Raji (cell line): Measurements from ENCODE around the gene SMCO1.

Source experiments
- POLR2A ChIP-seq: IDR thresholded peaks from 2 replicates; pipeline ENCODE4 v1.6.1; 2011; ENCODE audit warnings: low read depth, low read length, control low read depth; ENCODE audit not compliant: insufficient read depth

SMCO1 gene, protein sequence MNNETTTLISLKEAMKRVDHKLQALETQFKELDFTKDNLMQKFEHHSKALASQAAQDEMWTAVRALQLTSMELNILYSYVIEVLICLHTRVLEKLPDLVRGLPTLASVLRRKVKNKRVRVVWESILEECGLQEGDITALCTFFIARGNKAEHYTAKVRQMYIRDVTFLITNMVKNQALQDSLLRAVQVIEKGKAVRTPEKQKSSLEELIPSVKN

DNA sequence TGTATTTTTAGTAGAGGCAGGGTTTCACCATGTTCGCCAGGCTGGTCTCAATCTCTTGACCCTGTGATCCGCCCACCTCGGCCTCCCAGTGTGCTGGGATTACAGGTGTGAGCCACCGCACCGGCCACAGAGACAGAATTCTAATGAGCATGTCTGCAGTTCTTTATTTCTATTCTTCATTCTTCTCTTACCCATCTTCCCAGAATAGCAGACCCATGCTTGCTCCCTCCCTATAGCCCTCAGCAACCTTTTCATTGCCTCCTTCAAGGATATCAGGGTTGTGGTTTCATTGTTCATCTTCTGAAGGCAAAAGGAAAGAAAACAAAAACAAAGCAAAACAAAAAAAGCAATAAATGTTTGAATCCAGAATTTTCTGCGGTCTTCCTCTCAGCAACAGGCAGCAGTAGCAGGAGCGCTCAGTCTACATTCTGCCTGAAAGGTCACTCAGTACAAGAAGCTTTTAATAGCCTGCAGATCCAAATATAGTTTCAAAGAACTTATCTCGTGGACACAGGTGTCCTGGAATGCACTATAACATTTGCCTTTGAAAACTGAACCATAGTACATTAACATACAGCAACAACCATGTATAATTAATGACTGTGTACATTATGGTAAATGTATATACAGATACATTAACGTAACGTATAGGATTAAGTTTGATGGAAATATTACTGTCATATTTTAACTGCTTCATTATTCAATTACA, at the start of gene SMCO1:
Gene SMCO1 (minus strand): TSS at position 434 of the 709 bp plus-strand sequence. CDS start 137 bp downstream, at position 297.
- no peak for TF ChIP-seq POLR2A

DNA sequence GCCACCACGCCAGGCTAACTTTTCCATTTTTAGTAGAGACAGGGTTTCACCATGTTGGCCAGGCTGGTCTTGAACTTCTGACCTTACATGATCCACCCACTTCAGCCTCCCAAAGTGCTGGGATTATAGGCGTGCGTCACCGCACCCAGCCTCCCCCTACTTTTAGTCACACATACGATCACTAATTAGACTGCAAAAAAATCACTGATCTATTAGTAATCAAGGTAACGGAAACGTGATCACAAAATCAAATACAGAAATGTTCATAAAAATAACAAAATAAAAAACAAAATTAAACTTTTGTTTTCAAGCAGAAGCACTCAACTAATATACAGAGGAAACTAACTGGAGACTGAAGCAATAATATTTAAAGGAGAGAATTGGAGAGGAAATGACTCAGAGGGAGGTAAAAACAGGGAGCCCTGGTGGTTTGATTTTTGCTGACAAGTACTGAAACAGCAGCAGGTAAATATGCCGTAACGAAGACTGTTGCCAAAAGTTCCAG, 48.6 kb upstream of the SMCO1 start:
- no peak for TF ChIP-seq POLR2A

DNA sequence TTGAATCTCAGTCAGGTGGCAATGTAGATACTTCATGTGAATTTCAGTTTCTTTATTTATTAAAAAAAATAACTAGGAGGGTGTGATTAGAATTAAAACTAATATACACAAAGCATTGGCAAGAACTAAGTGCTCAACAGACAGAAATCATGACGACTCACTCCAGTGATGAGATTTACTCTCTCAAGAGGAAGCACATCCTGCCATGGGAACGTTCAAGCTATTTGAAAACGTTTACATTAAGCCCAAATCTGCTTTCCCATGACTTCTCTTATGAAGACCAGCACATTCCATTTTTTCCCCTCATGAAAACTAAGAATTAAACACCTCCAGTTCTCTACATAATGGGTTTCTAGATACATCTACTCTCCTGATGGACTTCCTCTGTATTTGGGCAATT, 44.7 kb upstream of the SMCO1 start:
- no peak for TF ChIP-seq POLR2A

DNA sequence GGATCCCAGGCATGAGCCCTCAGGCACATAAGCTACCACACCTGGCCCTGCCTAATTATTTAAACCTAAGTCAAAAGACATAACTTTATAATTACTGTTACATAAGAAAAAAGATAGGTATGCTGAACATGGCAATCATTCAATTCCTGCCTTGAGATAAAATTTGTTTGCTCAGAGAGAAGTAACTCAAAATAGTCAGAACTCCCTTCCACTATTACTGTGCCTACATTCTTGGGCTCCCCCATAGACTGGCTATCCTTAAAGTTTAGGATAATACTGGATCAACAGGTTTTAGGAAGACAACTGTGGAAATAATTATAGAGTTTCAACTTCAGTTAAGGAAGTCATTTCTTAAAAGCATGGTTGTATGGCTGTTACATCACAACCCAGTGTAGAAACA, 43.3 kb upstream of the SMCO1 start:
- TF ChIP-seq POLR2A = no peak

DNA sequence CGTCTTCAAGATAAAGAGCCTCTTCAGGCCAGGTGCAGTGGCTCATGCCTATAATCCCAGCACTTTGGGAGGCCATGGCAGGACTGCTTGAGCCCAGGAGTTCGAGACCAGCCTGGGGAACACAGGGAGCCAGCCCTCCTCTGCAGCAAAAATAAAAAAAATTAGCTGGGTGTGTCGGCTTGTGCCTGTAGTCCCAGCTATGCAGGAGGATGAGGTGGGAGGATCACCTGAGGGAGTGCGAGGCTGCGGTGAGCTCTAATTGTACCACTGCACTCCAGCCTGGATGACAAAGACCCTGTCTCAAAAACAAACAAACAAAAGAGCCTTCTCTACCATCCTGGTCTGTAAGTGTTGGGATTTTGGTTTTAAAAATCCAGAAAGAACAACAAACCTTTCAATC, 42.1 kb upstream of the SMCO1 start:
- no peak for TF ChIP-seq POLR2A

DNA sequence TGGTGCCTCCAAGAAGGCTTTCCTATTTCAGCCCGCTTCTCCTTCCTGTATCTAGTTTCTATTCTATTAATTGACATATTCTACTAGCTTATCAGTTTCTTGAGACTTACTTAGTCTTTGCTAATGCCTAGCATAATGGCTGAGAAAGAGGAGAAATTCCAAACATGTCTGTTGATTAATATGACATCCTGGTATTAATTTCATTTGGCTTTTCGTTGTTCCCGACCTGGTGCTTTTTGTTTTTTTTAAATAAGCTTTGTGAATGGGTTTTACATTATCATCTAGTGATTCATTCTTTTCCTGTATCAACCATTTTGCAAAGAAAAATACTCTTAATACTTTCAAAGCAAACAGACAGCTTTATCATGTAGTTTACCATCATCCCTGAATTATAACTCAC, 40.1 kb upstream of the SMCO1 start:
- no peak for TF ChIP-seq POLR2A

DNA sequence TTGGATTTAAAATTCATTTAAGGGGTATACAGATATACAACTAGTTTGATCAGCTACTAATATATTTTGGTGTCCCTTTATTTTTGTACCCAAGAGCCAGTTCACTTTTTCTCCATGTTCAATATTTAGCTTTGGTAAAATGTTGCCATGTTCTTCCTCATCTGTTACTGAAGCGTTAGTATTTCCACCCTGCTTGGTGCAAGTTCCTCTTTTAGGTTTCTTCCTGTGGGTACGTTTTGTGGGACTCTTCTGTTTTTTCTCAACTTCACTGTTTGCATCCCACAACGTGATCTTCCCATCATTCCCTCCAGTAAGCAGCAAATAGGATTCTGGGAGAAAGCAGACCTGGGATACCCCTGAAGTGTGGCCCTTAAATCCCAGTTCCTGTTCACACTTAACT, 39.1 kb upstream of the SMCO1 start:
- TF ChIP-seq POLR2A = no peak

DNA sequence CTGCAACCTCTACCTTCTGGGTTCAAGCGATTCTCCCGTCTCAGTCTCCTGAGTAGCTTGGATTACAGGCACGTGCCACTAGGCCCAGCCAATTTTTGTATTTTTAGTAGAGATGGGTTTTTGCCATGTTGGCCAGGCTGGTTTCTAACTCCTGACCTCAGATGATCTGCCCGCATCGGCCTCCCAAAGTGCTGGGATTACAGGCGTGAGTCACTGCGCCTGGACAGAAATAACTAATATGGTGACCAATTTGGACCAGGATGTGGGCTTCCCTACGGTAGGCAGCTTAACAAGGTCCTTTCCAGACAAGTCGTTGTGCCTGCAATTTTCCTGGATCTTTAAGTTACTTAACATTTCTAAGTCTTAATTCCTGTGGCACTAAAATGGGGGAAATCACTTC, 38.4 kb upstream of the SMCO1 start:
- no peak for TF ChIP-seq POLR2A

DNA sequence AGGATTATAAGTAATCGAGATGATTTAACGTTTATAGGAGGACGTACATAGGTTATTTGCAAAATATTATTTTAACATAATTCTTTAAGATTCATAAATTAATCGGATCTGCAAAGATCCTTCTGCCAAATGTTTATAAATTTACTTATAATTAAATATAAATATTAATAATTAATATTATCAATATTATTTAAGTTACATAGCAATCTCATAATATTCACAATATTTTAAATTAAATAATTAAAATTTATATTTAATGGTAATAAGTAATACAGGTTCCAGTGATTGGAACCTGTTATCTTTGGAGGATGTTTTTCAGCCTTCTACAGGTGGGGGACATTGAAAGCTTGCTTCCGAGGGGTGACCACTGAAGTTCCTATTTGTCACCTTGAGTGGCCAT, 37.1 kb upstream of the SMCO1 start:
- no peak for TF ChIP-seq POLR2A

DNA sequence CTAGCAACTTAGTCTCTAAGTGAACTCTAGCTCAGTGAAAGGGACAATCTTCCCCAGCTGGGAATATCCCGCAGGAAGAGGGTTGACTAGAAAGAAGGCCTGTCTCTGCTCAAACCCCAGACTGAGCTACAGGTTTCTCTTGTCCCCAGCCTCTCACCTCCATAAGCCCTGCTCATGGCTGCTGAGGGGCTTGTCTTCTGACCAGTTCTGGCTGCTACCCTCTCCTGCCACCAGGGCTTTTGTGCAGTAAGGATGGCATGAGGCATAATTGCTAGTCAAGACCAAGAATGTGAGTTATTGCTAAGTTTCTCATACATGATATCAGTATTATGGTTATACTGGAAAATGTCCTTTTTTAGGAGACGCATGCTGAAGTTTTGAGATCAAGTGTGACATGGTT, 31.9 kb upstream of the SMCO1 start:
- no peak for TF ChIP-seq POLR2A

DNA sequence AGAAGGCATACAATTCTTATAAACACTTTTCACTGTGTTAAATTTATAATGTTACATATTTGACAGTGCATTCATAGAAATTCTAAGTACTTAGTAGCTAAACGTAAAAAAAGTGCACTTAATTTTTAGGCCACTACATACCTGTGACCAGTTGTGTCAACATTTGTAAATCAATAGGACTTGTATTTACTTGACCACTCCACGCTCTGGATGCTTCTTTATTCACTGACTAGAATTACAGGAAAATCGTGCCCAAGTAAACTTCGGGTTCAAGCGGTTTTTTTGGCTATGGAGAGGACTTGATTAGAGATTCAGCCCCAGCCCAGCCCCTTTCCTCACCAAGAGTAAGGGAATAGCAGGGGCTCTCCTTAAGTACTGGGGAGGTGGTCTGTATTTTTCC, 31.4 kb upstream of the SMCO1 start:
- TF ChIP-seq POLR2A = no peak

DNA sequence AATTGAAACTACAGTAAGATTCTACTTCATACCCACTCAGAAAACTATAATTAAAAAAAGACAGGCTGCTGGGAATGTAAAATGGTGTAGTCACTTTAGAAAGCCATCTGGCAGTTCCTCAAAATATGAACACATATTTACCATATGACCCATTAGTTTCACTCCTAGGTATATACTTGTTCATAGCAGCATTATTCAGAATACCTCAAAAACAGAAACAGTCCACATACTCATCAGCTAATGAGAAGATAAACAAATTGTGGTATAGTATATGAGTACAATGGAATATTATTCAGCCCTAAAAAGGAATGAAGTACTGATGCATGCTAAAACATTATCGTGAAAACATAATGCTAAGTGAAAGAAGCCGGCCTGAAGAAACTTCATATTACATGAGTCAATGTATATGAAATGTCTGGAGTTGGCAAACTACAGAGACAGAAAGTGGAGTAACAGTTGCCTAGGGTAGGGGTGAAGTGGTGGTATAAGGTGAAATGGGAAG, 29.4 kb upstream of the SMCO1 start:
- TF ChIP-seq POLR2A = no peak

DNA sequence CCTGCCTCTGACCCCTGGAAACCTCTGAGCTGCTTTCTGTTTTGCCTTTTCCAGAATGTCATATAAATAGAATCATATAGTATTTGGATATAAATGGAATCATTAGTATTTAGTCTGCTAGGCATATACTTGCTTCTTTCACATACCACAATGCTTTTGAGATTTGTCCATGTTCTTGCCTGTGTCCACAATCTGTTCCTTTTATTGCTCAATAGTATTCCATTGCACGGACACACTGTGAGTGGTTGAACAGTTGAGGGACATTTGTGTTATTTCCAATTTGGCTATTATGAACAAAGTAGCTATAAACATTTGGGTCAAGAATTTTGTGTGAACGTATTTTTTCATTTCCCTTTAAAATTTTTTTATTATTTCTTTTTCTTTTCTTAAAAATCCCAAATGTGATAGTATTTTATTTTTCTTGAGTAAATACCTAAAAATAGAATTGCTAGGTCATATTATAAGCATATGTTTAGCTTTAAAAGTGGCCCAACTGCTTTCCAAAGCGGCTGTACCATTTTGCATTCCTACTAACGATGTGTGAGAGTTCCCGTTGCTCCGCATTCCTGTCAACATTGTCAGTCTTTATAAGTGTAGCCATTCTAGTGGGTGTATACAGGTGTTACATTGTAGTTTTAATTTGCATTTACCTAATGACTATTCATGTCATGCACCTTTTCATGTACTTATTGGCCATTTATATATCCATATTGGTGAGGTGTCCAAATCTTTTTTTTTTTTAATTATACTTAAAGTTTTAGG, 26.7 kb upstream of the SMCO1 start:
- TF ChIP-seq POLR2A = no peak

DNA sequence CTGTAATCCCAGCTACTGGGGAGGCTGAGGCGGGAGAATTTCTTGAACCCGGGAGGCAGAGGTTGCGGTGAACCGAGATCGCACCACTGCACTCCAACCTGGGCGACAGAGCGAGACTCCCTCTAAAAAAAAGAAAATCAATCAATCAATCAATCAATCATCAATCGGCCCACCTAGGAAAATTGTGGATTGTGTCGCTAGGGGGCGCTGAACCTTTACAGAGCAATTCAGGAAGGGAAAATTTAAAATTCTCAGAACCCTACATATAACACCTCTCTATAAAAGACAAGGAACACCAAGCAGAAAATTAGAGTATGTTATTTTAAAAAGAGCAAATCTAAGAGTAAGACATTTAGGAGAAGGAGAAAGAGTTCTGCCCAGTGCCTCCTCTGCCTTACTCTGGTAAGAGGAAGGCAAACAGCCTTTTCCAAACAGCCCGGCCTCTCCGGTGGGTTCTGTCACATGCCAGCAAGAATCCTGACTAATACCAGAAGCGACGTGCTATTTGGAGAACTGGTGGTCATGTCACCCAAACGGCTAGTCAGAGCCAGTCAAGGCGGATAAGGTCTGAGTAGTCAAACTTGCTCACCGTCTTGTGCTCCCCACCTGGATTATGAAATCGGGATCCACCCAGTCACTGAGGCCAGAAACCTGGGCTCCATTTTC, 22.3 kb upstream of the SMCO1 start:
- TF ChIP-seq POLR2A = no peak

DNA sequence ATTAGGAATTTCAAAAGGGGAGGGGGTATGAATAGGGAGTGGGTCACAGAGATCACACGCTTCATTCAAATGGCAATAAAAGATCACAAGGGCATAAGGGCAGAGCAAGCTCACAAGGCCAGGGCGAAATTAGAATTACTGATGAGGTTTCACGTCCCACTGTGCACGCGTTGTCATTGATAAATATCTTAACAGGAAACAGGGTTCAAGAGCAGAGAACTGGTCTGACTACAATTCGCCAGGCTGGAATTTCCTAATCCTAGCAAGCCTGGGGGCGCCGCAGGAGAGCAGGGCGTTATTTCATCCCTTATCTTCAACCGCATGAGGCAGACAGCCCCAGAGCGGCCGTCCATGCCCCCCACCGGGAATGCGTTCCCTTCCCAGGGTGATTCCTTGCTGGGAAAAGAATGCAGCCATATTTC, 18.1 kb upstream of the SMCO1 start:
- no peak for TF ChIP-seq POLR2A
